ENCODE data around the gene UBXN7.

- TF ChIP-seq CTCF (conservative IDR thresholded peaks at IDR 0.05 in 1 of 2, IDR thresholded peaks at IDR 0.05 in 1 of 2; ENCODE audit: low read depth in 1 of 2, low read length in 2 of 2) (no peak), EZH2 (IDR thresholded peaks at IDR 0.05; ENCODE audit: low read length, missing control alignments) (no peak)
Measured at GRCh38 chr3:196355668-196356067, 76.6 kb downstream of the UBXN7 start.
